ENCODE data around the gene VPS4A.

- TF ChIP-seq TAF1 (IDR thresholded peaks at IDR 0.05; ENCODE audit: borderline replicate concordance, insufficient read depth, low read length) (no peak), POLR2AphosphoS5 (IDR thresholded peaks at IDR 0.05; ENCODE audit: low read depth, low read length) (no peak), FOXP2 (optimal IDR thresholded peaks at IDR 0.05; ENCODE audit: borderline replicate concordance, extremely low read depth, extremely low read length, insufficient read depth) (no peak)
- TF ChIP-seq, protein P1, sequence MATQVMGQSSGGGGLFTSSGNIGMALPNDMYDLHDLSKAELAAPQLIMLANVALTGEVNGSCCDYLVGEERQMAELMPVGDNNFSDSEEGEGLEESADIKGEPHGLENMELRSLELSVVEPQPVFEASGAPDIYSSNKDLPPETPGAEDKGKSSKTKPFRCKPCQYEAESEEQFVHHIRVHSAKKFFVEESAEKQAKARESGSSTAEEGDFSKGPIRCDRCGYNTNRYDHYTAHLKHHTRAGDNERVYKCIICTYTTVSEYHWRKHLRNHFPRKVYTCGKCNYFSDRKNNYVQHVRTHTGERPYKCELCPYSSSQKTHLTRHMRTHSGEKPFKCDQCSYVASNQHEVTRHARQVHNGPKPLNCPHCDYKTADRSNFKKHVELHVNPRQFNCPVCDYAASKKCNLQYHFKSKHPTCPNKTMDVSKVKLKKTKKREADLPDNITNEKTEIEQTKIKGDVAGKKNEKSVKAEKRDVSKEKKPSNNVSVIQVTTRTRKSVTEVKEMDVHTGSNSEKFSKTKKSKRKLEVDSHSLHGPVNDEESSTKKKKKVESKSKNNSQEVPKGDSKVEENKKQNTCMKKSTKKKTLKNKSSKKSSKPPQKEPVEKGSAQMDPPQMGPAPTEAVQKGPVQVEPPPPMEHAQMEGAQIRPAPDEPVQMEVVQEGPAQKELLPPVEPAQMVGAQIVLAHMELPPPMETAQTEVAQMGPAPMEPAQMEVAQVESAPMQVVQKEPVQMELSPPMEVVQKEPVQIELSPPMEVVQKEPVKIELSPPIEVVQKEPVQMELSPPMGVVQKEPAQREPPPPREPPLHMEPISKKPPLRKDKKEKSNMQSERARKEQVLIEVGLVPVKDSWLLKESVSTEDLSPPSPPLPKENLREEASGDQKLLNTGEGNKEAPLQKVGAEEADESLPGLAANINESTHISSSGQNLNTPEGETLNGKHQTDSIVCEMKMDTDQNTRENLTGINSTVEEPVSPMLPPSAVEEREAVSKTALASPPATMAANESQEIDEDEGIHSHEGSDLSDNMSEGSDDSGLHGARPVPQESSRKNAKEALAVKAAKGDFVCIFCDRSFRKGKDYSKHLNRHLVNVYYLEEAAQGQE (IDR thresholded peaks at IDR 0.05; ENCODE audit: insufficient read depth in 1 of 2, low read depth in 2 of 2, low read length in 2 of 2) = no peak
These were observed 52.1 kb downstream of the VPS4A start for GRCh38 chr16:69363281-69363717.
